ENCODE measurements around the gene XYLT1.

Gene XYLT1

DNA sequence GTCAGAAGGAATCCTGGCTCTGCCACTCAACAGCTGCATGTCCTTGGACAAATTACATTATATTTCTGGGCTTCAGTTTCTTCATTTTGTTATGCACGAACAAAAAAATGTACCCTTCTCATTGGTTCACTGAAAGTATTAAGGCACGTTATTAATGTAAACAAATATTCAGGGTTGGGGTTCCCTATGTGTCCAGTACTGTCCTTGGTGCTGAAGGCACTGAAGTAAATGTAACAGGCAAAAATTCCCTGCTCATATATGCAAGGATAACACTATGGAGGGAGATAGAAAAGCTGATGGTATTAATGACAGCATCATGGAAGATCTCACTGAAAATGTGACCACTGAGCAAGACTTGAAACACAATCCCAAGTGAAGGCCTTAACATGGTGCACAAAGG is 386.6 kb downstream of the XYLT1 start:
- no peak for ATAC-seq (ENCODE audit: low read depth)
- Histone ChIP-seq H3K36me3 (ENCODE audit: low read depth) (no peaks in the 10 kb centered on the region), H3K4me3 (ENCODE audit: severe bottlenecking) (no peak overlapping the region), H3K27ac (ENCODE audit: poor library complexity, severe bottlenecking) (no peak overlapping the region), H3K9me3 (ENCODE audit: severe bottlenecking) (no peaks in the 10 kb centered on the region), H3K4me1 (ENCODE audit: insufficient read depth, poor library complexity, severe bottlenecking) (no peaks in the 10 kb centered on the region), H3K27me3 (ENCODE audit: insufficient read depth, poor library complexity, severe bottlenecking) (no peaks in the 10 kb centered on the region)
- DNase-seq (ENCODE audit: low spot score): no peak
- TF ChIP-seq, protein P1, sequence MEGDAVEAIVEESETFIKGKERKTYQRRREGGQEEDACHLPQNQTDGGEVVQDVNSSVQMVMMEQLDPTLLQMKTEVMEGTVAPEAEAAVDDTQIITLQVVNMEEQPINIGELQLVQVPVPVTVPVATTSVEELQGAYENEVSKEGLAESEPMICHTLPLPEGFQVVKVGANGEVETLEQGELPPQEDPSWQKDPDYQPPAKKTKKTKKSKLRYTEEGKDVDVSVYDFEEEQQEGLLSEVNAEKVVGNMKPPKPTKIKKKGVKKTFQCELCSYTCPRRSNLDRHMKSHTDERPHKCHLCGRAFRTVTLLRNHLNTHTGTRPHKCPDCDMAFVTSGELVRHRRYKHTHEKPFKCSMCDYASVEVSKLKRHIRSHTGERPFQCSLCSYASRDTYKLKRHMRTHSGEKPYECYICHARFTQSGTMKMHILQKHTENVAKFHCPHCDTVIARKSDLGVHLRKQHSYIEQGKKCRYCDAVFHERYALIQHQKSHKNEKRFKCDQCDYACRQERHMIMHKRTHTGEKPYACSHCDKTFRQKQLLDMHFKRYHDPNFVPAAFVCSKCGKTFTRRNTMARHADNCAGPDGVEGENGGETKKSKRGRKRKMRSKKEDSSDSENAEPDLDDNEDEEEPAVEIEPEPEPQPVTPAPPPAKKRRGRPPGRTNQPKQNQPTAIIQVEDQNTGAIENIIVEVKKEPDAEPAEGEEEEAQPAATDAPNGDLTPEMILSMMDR (IDR thresholded peaks at IDR 0.05; ENCODE audit: poor library complexity, severe bottlenecking): no peak

DNA sequence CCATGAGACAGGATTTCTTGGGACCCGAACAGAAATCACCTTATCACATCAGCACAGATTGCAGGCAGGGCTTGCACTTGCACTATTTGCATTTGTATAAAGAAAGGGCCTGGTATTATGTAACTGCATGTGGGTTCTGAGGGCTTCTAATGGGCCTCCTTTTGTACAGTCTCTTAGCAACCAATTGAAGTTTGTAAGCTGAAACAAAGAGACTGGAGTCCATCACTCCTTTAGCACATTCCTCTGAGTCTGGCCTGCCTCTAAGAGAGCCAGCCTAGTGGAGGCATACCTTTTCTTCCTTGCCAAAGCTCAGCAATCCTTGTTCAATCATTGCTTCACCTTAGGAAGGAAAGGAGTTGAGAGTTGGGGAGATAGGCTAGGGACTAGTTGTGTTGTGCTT is 387.1 kb downstream of the XYLT1 start:
- no peak overlapping the region for H3K27ac ChIP-seq (ENCODE audit: poor library complexity, severe bottlenecking)
- TF ChIP-seq, protein P1 (IDR thresholded peaks at IDR 0.05; ENCODE audit: poor library complexity, severe bottlenecking): no peak
- H3K9me3 ChIP-seq (ENCODE audit: severe bottlenecking): no peaks in the 10 kb centered on the region
- no peaks in the 10 kb centered on the region for H3K27me3 ChIP-seq (ENCODE audit: insufficient read depth, poor library complexity, severe bottlenecking)
- ATAC-seq (ENCODE audit: low read depth) (no peak), DNase-seq (ENCODE audit: low spot score) (no peak)
- H3K4me3 ChIP-seq (ENCODE audit: severe bottlenecking): no peak overlapping the region
- H3K36me3 ChIP-seq (ENCODE audit: low read depth): no peaks in the 10 kb centered on the region
- H3K4me1 ChIP-seq (ENCODE audit: insufficient read depth, poor library complexity, severe bottlenecking): no peaks in the 10 kb centered on the region

DNA sequence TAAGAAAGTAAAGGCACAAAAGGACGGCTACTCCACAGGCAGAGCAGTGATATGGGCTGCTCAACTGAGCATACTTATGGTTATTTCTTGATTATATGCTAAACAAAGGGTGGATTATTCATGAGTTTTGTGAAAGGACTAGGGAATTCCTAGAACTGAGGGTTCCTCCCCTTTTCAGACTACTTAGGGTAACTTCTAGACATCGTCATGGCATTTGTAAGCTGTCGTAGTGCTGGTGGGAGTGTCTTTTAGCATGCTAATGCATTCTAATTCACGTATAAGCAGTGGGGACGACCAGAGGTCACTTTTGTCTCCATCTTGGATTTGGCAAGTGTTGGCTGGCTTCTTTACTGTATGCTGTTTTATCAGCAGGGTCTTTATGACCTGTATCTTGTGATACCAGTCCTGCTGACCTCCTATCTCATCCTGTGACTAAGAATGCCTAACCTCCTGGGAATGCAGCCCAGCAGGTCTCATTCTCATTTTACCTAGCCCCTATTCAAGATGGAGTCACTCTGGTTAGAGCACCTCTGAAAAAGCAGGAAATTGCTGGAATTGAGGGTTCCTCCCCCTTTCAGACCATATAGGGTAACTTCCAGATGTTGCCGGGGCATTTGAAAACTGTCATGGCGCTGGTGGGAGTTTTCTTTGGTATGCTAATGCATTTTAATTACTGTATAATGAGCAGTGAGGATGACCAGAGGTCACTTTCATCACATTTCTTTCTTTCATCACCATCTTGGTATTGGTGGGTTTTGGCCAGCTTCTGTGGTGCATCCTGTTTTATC is 388.5 kb downstream of the XYLT1 start:
- DNase-seq (ENCODE audit: low spot score): no peak
- no peaks in the 10 kb centered on the region for H3K4me1 ChIP-seq (ENCODE audit: insufficient read depth, poor library complexity, severe bottlenecking)

DNA sequence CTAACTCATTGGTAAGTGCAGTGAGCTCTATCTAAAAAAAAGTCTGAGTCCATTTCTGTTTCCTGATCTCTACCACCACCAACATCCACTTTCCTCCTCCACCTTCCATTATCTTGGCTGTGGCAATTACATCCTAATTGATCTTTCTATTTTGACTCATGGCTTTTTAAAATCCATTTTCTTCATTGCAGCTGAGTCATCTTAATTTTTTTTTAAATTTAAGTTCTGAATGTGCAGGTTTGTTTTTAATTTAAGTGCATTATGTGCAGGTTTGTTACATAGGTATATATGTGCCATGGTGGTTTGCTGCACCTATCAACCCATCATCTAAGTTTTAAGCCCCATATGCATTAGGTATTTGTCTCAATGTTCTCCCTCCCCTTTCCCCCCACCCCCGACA is 390.7 kb downstream of the XYLT1 start:
- no peak overlapping the region for H3K27ac ChIP-seq (ENCODE audit: poor library complexity, severe bottlenecking)
- no peak overlapping the region for H3K4me3 ChIP-seq (ENCODE audit: severe bottlenecking)
- ATAC-seq (ENCODE audit: low read depth) (no peak), DNase-seq (ENCODE audit: low spot score) (no peak)
- peaks cover 3% of the 10 kb centered on the region for H3K27me3 ChIP-seq (ENCODE audit: insufficient read depth, poor library complexity, severe bottlenecking)
- no peaks in the 10 kb centered on the region for H3K36me3 ChIP-seq (ENCODE audit: low read depth)
- H3K9me3 ChIP-seq (ENCODE audit: severe bottlenecking): no peaks in the 10 kb centered on the region
- TF ChIP-seq, protein P1 (IDR thresholded peaks at IDR 0.05; ENCODE audit: poor library complexity, severe bottlenecking): no peak
- H3K4me1 ChIP-seq (ENCODE audit: insufficient read depth, poor library complexity, severe bottlenecking): no peaks in the 10 kb centered on the region

More for the DNA sequence above, 388.5 kb downstream of the XYLT1 start:
- H3K9me3 ChIP-seq (ENCODE audit: severe bottlenecking): no peaks in the 10 kb centered on the region
- H3K36me3 ChIP-seq (ENCODE audit: low read depth): no peaks in the 10 kb centered on the region
- no peak for ATAC-seq (ENCODE audit: low read depth)
- TF ChIP-seq, protein P1 (IDR thresholded peaks at IDR 0.05; ENCODE audit: poor library complexity, severe bottlenecking): no peak
- no peak overlapping the region for H3K27ac ChIP-seq (ENCODE audit: poor library complexity, severe bottlenecking)
- H3K4me3 ChIP-seq (ENCODE audit: severe bottlenecking): no peak overlapping the region
- H3K27me3 ChIP-seq (ENCODE audit: insufficient read depth, poor library complexity, severe bottlenecking): no peaks in the 10 kb centered on the region

DNA sequence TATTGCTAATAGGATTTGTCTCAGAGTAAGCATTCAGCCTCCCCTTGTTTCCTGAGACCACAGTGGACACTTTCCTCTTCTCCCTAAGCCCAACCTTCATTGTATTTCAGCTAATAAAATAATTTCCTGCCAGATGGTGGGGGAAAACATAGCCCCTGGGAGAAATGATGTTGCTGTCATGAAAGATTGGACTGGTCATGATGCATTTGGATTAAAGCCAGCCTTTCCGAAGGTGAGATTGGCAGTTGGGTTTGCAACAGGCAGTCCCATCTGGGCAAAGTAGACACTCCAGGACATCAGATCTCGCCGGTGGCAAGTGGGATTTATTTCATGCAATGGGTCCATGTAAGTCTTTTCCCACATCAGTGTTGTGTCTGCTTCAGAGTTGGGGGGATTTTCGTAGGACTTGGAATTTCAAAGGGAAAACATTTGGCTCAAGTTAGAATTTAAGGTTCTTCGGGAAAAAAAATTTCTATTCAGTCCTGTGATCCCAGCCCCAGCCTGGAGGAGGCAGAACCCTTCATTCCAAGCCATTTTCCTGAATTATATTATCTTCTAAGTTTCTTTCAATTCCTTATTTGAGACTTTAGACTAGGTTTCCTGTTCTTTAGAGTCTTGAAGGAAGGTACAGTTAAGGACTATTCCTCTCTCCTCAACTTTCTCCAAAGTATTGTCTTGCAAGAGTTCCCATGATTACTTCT is 391.7 kb downstream of the XYLT1 start:
- no peaks in the 10 kb centered on the region for H3K9me3 ChIP-seq (ENCODE audit: severe bottlenecking)
- no peak for DNase-seq (ENCODE audit: low spot score)
- H3K36me3 ChIP-seq (ENCODE audit: low read depth): no peaks in the 10 kb centered on the region
- peaks cover 3% of the 10 kb centered on the region for H3K27me3 ChIP-seq (ENCODE audit: insufficient read depth, poor library complexity, severe bottlenecking)
- H3K27ac ChIP-seq (ENCODE audit: poor library complexity, severe bottlenecking): no peak overlapping the region
- ATAC-seq (ENCODE audit: low read depth): no peak
- TF ChIP-seq, protein P1 (IDR thresholded peaks at IDR 0.05; ENCODE audit: poor library complexity, severe bottlenecking): no peak
- no peaks in the 10 kb centered on the region for H3K4me1 ChIP-seq (ENCODE audit: insufficient read depth, poor library complexity, severe bottlenecking)
- no peak overlapping the region for H3K4me3 ChIP-seq (ENCODE audit: severe bottlenecking)
